Peyer's patch (tissue), 4 donors: ENCODE data around the gene CCDC74A. TPM values are rescaled to one million over a fixed set of nuclear protein-coding genes. Genes with fewer than 3 reads are reported as not detected.
"Not testable (repeated sequence)": the region's sequence is repeated elsewhere in the genome, so short reads cannot be mapped to it uniquely, and the experiment has no call there.

Experiments used
- DNase-seq, 3 donors: peaks; one replicate each; pipeline ENCODE4 v3.0.0-alpha.2; 2017 to 2019
- H3K27ac ChIP-seq, 4 donors: fragments of 200-600 bp; sonication (generic); one replicate each; pipeline ENCODE4 v1.5.1; 2016 to 2019
- H3K27me3 ChIP-seq, 2 donors: fragments of 200-600 bp; sonication (generic); one replicate each; pipeline ENCODE4 v1.5.1; 2019
- H3K36me3 ChIP-seq, 3 donors: fragments of 200-600 bp; sonication (generic); one replicate each; pipeline ENCODE4 v1.5.1; 2016 to 2019
- H3K4me1 ChIP-seq, 4 donors: fragments of 200-600 bp; sonication (generic); one replicate each; pipeline ENCODE4 v1.5.1; 2016 to 2019
- H3K4me3 ChIP-seq, 4 donors: fragments of 200-600 bp; sonication (generic); 1 replicate in 3 of 4; 2 replicates in 1 of 4; pipeline ENCODE4 v1.5.1; 2016 to 2019; ENCODE audit warnings: mild to moderate bottlenecking in 1 of 4
- H3K9me3 ChIP-seq, 4 donors: fragments of 200-600 bp; sonication (generic); one replicate each; pipeline ENCODE4 v1.5.1; 2016 to 2019; ENCODE audit warnings: mild to moderate bottlenecking in 1 of 4
- CTCF ChIP-seq, 6 experiments: fragments of 450-650 bp in 4 of 6; fragments of 200-600 bp in 2 of 6; sonication (generic) in 1 of 6; IDR thresholded peaks; one replicate each; pipeline ENCODE4 v1.5.1; 2017 to 2019; ENCODE audit warnings: antibody characterized with exemption in 6 of 6, mild to moderate bottlenecking in 3 of 6, moderate library complexity in 1 of 6
- POLR2A ChIP-seq, 2 donors: fragments of 450-650 bp; IDR thresholded peaks; one replicate each; pipeline ENCODE4 v1.5.1; 2017; ENCODE audit warnings: antibody characterized with exemption in 2 of 2, mild to moderate bottlenecking in 2 of 2, moderate library complexity in 2 of 2
- total RNA-seq, 4 donors: library from RNA; depleted of rRNA; stranded (reverse); fragments of >200 nt; gene quantifications; one replicate each; pipeline ENCODE4 v1.1.0, GENCODE V29; 2016

CCDC74A gene
- total RNA-seq, 4 donors from 2014 or later = 1.6 TPM; not detected in 3

GRCh38 chr2:131520526-131520925, 7.2 kb upstream of the CCDC74A start:
- Histone ChIP-seq H3K4me1 (no peaks in the 10 kb centered on the region), H3K9me3 (no peaks in the 10 kb centered on the region), H3K27ac (no peak overlapping the region), H3K36me3 (peaks cover 0 to 33% (median 0%) of the 10 kb centered on the region in 3 donors), H3K4me3 (no peak overlapping the region), H3K27me3 (no peaks in the 10 kb centered on the region)
- DNase-seq = peak in 2 of 3 donors; percentile 35 to 42
- no peak for TF ChIP-seq CTCF (IDR thresholded peaks at IDR 0.05)
- no peak for TF ChIP-seq POLR2A (IDR thresholded peaks at IDR 0.05)

GRCh38 chr2:131521524-131521923, 6.2 kb upstream of the CCDC74A start:
- H3K9me3 ChIP-seq, H3K27me3 ChIP-seq, H3K27ac ChIP-seq, H3K4me1 ChIP-seq, H3K4me3 ChIP-seq: not testable (repeated sequence)
- peaks cover 0 to 33% (median 0%) of the 10 kb centered on the region in 3 donors for H3K36me3 ChIP-seq
- peak in 1 of 3 donors; percentile 22 for DNase-seq

GRCh38 chr2:131521961-131522781, 5.5 kb upstream of the CCDC74A start:
- Histone ChIP-seq H3K4me1 (peaks cover 0 to 1% (median 0%) of the 10 kb centered on the region in 4 donors), H3K9me3 (no peaks in the 10 kb centered on the region), H3K4me3 (no peak overlapping the region), H3K27ac (no peak overlapping the region), H3K27me3 (no peaks in the 10 kb centered on the region), H3K36me3 (peaks cover 0 to 31% (median 0%) of the 10 kb centered on the region in 3 donors)
- TF ChIP-seq CTCF (IDR thresholded peaks at IDR 0.05) (no peak), POLR2A (IDR thresholded peaks at IDR 0.05) (no peak)
- DNase-seq = peak in 2 of 3 donors; percentile 41 to 43

- H3K4me1 ChIP-seq, H3K4me3 ChIP-seq, H3K36me3 ChIP-seq, H3K27me3 ChIP-seq, H3K27ac ChIP-seq, H3K9me3 ChIP-seq: not testable (repeated sequence)
- DNase-seq = peak in 1 of 3 donors; percentile 8
Measured at GRCh38 chr2:131525256-131525655, 2.4 kb upstream of the CCDC74A start.

- H3K9me3 ChIP-seq, H3K4me1 ChIP-seq, H3K27ac ChIP-seq, H3K27me3 ChIP-seq, H3K36me3 ChIP-seq: not testable (repeated sequence)
- H3K4me3 ChIP-seq = peak overlapping the region; percentile 25 to 49 (median 40)
- DNase-seq = peak in 2 of 3 donors; percentile 45 to 46
Measured at GRCh38 chr2:131528981-131529863, 1.5 kb downstream of the CCDC74A start.

- H3K4me3 ChIP-seq, H3K4me1 ChIP-seq, H3K27me3 ChIP-seq, H3K36me3 ChIP-seq, H3K27ac ChIP-seq, H3K9me3 ChIP-seq: not testable (repeated sequence)
- peak in 2 of 3 donors; percentile 21 to 39 for DNase-seq
Measured at GRCh38 chr2:131529864-131530445, 2.3 kb downstream of the CCDC74A start.

GRCh38 chr2:131530626-131531344, 3.1 kb downstream of the CCDC74A start:
- not testable (repeated sequence) for H3K4me1 ChIP-seq, H3K36me3 ChIP-seq, H3K4me3 ChIP-seq, H3K9me3 ChIP-seq, H3K27ac ChIP-seq, H3K27me3 ChIP-seq
- DNase-seq = peak in 2 of 3 donors; percentile 24 to 40

- H3K4me3 ChIP-seq, H3K36me3 ChIP-seq, H3K9me3 ChIP-seq, H3K27ac ChIP-seq, DNase-seq, H3K27me3 ChIP-seq, H3K4me1 ChIP-seq: not testable (repeated sequence)
Measured at GRCh38 chr2:131531547-131532185, 4.0 kb downstream of the CCDC74A start.

- DNase-seq, H3K4me1 ChIP-seq, H3K9me3 ChIP-seq, H3K4me3 ChIP-seq, H3K27ac ChIP-seq, H3K27me3 ChIP-seq, H3K36me3 ChIP-seq: not testable (repeated sequence)
Measured at GRCh38 chr2:131532723-131533608, 5.3 kb downstream of the CCDC74A start.

GRCh38 chr2:131533609-131534316, 6.1 kb downstream of the CCDC74A start:
- H3K36me3 ChIP-seq, H3K27me3 ChIP-seq, H3K27ac ChIP-seq, H3K4me1 ChIP-seq, H3K9me3 ChIP-seq, H3K4me3 ChIP-seq: not testable (repeated sequence)
- DNase-seq = peak in 1 of 3 donors; percentile 29
